OCI-LY3 (cell line): ENCODE results near the gene NR3C1.

Source experiments
- CTCF ChIP-seq: fragments of 200-600, 300-600 bp; sonication (generic); IDR thresholded peaks from 2 replicates; pipeline ENCODE4 v1.5.1; 2014; ENCODE audit warnings: antibody characterized with exemption, low read length, low read depth
- EZH2phosphoT487 ChIP-seq: fragments of 200-600 bp; shearing (Covaris generic); IDR thresholded peaks from 2 replicates; pipeline ENCODE4 v1.6.1; 2018; ENCODE audit warnings: antibody characterized with exemption, mixed run types, low read depth

GRCh38 chr5:143373076-143373475, 30.4 kb downstream of the NR3C1 start:
- TF ChIP-seq CTCF (no peak), EZH2phosphoT487 (no peak)
